HG03378 (cell line): Measurements from ENCODE around the gene LY86.
"Not testable (repeated sequence)": the region's sequence is repeated elsewhere in the genome, so short reads cannot be mapped to it uniquely, and the experiment has no call there.

Experiments
- ATAC-seq: cut with Tn5 transposase; IDR thresholded peaks from one replicate; pipeline ENCODE4 v1.9.1; 2021; ENCODE audit warnings: mild to moderate bottlenecking, moderate library complexity; ENCODE audit not compliant: unreplicated experiment

The LY86 gene

DNA sequence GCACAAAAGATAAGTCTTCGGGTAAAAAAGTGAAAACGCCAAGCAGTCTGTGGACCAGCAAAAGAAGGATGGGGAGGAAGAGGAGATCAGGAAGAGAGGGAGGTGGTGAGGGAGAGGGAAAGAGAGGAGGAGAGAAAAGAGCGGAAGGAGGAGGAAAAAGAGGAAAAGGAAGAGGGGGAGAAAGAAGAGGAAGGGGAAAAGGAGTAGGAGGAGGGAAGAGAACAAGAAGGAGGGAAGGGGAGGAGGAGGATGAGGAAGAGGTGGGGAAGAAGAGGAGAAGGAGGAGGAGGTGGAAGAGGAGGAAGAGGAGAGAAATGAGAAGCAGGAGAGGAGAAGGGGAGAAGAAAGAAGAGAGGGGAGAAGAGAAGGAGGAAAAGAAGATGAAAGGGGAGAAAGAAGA is 6.5 kb downstream of the LY86 start:
- ATAC-seq, result no peak

DNA sequence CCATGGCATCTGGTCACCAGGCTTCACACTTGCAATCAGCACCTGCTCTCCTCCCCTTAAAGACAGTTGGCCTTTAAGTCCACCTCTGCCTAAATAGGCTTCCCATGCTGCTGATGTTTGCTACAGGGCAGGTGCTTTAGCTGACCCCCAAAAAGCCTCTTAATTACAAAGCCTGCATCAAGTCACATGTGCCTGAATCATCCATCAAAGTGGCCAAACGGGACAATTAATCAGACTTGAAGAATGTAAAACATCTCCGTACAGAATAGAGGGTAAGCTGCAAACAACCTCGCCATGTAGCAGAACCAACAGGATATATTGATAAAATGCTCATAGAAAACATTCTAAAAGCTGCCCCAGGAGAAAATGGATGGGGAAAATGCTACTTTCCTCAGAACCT is 7.4 kb downstream of the LY86 start:
- ATAC-seq, result no peak

DNA sequence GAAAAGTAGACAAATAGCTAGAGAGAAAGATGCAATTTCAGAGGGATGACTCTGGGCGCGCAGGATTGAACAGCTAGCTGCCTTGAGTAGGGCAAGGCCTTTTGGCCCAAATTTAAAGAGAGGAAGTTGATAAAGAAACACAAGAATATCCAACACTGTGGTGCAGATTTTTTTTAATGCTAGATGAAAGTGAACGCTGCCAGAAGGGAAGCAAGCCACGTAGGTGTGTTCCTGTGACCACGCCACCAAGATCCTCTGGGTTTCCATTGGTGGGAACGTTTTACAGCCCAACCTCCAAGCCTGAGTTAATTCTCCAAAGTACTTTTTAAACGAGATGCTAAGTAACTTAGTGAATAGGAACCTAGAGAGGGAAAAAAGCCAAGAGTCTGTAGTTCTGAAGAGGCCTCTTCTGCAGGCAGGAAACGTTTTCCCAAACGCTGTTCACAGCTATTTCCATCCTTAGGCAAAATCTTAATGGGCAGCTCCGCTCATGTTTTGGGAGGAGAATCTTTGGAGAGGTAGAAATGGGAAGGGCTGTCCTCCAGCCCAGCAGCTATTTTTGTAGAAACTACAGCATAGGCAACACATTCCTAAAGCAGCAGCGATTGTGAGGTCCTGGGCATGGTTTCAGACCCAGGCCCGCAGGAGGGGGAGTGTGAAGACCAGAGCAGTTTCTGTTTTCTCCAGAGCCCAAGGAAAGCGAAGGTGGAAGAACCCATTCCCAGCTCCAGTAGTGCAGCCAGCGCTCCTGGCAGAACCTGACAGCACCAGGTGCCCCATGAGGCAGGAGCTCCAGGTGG is 8.2 kb downstream of the LY86 start:
- ATAC-seq, result no peak

DNA sequence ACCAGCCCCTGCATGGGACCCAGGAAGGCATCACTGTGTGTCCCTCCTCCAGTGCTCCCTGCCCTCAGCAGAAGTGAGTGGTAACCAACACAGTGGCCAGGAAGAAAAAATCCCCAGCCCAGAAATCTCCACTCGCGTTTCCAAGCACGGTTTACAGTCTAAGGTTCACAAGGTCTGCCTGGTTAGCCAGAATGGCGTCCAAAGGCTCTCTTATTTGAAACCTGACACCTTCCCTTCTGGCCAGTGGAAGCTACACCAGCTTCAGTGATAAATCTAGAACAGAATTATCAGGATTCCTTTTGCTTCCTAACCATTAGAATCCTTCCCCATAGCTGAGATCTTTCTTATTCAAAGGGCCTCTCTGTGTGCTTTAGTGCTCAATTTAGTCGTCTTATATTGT is 9.2 kb downstream of the LY86 start:
- no peak for ATAC-seq

DNA sequence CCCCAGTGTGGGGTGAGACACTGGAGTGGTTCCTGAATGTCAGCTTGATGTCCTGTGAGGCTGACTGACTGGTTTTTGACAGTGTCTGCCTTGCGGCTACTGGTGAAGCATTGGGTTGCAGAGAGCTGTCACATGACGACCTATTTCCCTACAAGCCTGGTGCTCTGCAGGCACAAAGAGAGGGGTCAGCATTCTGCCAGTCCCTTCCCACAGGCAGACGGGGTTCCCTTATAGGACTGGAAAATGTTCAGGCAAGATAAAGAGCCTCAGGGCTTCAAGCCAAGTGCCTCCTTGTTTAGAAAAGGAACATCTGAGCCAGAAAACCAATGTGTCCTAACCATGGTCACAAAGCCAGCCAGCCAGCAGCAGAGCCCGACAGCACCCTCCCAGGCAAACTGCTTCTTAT is 11.0 kb downstream of the LY86 start:
- ATAC-seq, result no peak

DNA sequence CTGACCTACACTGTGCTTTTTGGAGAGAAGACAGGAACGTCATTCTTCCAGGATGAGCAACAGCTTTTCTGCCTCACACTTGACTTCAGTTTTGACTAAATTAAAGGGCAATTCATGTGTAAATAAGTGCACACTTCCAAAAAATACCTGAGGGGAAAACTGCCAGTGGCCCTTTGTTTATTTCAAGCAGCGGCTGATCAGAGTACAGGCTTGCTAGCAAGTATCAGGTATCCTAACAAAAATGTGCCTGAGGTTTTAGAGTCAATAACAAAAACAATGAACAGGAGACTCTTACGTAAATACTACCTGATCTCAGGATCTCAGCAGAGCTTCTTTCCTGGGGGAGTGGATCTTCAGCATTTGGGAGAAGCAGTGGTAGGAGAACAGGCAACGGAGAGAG is 12.4 kb downstream of the LY86 start:
- ATAC-seq, result no peak

DNA sequence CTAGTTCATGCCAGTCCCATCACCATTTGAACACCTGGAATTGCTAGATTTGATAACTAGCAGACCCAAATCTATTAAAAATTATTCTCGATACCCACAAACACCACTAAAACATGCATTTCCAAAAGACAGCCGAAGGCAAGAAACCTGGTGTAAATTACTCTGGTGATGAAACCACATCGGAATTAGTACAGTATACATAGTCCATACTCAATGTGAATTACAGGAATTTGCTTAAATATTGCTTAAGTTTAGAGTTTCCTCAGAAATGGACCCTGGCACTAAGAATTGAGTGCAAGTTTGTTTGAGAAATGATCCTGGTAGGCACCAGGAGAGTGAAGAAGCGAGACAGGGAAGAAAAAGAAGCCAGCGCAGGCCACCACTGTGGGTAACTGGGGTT is 13.7 kb downstream of the LY86 start:
- ATAC-seq, result no peak

DNA sequence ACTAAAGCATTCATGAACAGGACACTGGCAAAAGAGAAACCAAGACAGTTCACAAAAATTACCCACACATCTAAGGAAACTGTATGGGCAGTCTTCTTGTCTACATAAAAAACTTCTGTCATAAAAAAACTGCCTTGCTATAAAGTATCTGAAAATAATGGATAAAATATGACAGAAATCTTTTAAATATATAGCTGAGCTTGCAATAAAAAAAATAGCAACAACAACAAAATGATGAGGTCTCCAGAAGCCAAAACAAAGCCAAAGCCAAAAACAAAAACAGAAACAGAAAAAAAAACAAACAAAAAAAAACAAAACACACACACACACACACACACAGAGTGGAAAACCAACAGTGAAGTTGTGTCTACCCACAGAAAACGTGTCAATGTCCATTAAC is 14.8 kb downstream of the LY86 start:
- ATAC-seq, result no peak

DNA sequence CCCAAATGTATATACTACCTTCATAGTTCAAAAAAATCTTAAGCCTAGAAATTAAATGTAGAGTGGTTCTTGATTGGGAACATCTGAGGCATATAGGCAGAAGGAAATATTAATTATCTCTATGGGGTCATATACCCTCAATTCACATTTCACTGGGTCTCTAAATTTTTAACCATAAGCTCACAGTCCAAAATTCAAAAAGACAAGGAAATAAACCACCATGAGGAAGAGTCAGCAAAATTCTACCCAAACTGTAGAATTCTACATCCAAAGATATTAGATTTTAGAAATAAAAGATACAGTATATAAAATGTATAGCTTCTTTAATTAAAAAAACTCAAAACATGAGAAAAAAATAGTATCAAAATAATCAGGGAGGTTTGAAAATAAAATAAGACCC is 15.5 kb downstream of the LY86 start:
- ATAC-seq, result no peak

DNA sequence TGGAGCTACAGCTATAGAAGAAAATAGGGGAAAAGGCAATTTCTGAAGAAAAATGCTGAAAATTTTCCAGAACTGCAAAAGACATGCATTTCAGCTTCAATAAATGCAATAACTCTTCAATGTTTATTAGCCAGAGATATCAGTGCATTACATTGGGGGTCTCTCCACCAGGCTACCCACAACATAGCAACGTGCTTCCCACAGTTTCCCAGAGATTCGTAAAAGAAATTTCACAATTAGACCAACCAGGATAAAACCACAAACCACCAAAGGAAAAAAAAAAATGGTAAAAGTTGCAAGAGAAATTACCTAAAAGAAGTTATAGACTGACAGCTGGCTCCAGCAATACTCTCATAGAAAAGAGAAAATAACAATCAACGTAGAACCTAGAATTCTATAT is 16.0 kb downstream of the LY86 start:
- ATAC-seq, result no peak

DNA sequence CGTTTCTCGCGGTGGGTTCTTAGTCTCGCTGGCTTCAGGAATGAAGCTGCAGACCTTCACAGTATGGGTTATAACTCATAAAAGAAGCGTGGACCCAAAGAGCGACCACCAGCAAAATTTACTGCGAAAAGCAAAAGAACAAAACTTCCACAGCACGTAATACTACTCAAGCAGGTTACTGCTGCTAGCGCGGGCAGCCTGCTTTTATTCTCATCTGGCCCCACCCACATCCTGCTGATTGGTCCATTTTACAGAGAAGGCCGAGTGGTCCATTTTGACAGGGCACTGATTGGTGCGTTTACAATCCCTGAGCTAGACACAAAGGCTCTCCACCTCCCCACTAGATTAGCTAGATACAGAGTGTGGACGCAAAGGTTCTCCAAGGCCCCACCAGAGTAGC is 17.4 kb downstream of the LY86 start:
- ATAC-seq, result no peak

DNA sequence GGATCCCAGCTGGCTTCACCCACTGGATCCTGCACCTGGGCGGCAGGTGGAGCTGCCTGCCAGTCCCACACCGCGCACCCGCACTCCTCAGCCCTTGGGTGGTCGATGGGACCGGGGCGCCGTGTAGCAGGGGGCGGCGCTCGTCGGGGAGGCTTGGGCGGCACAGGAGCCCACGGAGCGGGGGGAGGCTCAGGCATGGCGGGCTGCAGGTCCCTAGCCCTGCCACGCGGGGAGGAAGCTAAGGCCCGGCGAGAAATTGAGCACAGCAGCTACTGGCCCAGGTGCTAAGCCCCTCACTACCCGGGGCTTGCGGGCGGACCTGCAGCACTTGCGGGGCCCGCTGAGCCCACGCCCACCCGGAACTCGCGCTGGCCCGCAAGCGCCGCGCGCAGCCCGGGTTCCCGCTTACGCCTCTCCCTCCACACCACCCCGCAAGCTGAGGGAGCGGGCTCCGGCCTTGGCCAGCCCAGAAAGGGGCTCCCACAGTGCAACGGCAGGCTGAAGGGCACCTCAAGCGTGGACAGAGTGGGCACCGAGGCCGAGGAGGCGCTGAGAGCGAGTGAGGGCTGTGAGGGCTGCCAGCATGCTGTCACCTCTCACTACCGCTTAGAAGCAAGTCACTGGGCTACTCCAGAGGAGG is 18.0 kb downstream of the LY86 start:
- ATAC-seq, result not testable (repeated sequence)

DNA sequence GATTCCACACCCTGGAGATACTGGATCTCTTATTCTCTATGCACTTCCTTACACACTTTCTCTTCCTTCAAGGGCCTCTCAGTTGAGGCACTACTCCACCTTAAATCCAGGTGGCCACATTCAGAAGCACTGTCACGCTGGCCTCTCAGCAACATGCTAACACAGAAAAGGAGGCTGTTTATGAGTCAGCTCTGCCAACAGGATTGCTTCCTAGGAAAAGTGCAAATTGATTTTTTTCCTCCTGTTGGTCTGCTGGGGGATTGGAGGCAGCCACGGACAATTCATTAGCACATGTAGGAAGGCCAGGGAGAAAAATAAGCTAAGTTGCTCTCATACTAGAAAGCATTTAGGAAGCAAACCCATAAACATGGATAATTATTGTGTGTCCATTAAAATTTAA is 20.9 kb downstream of the LY86 start:
- ATAC-seq, result no peak

DNA sequence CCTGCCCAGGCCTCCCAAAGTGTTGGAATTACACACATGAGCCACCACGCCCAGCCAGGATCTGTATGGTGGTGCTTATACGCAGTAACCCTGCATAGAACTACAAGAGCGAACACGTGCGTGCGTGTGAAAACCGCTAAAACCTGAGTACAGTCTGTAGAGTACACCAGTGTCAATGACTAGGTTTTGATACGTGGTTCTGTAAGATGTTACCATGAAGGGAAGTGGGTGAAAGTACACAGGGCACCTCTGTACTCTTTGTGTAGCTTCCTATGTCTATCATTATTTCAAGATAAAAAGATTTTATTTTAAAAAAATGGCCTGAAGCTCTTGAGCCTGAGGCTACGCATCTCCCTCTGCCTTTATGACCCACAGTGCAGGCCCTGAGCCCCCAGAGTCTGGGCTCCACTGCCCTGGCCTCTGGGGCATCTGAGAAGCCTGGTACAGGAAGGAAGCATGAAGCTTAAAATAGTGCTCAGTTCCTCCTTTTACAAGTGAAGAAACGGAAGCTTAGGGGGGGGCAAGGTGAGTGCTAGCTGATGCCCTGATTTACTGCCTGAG is 21.6 kb downstream of the LY86 start:
- ATAC-seq, result peak; percentile 93

DNA sequence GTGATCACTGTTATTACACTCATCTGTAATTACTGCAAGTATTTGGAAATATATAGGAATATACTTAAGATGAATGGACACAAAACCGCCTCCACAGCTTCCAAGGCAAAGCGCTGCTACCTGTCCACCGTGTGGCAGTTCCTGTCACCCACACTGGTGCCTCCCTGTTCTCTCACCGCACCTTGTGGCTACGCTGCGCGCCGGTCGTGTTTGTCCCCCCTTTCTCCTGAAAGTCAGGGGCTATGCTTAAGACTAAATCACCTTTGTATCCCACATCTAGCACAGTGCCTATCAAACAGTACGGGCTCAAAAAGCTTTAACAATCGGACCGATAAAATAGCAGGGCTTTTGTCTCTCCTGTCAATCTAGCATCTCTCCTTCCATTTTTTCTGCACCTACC is 23.0 kb downstream of the LY86 start:
- no peak for ATAC-seq

DNA sequence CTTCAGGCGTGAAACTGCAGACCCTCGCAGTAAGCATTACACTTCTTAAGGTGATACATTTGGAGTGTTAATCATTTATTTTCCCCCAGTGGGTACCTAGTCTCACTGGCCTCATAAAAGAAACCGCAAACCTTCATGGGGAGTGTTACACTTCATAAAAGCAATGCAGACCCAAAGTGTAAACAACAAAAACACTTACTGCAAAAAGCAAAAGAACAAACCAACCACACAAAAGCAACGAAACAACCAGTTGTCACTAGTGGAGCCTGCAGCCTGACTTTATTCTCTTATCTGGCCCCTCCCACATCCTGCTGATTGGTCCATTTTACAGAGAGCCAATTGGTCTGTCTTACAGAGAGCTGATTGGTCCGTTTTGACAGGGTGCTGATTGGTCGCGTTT is 23.8 kb downstream of the LY86 start:
- ATAC-seq, result no peak

DNA sequence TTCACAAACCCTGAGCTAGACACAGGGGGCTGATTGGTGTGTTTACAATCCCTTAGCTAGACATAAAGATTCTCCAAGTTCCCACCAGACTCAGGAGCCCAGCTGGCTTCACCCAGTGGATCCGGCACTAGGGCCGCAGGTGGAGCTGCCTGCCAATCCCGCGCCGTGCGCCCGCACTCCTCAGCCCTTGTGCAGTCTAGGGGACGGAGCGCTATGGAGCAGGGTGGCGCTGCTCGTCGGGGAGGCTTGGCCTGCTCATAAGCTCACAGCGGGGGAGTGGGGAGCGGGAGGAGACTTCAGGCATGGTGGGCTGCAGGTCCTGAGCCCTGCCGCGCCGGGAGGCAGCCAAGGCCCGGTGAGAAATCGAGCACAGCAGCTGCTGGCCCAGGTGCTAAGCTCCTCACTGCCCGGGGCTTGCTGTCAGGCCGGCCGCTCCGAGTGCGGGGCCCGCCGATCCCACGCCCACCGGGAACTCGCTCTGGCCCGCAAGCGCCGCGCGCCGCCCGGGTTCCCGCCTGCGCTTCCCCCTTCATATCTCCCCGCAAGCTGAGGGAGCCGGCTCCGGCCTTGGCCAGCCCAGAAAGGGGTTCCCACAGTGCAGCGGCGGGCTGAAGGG is 24.7 kb downstream of the LY86 start:
- ATAC-seq, result not testable (repeated sequence)

DNA sequence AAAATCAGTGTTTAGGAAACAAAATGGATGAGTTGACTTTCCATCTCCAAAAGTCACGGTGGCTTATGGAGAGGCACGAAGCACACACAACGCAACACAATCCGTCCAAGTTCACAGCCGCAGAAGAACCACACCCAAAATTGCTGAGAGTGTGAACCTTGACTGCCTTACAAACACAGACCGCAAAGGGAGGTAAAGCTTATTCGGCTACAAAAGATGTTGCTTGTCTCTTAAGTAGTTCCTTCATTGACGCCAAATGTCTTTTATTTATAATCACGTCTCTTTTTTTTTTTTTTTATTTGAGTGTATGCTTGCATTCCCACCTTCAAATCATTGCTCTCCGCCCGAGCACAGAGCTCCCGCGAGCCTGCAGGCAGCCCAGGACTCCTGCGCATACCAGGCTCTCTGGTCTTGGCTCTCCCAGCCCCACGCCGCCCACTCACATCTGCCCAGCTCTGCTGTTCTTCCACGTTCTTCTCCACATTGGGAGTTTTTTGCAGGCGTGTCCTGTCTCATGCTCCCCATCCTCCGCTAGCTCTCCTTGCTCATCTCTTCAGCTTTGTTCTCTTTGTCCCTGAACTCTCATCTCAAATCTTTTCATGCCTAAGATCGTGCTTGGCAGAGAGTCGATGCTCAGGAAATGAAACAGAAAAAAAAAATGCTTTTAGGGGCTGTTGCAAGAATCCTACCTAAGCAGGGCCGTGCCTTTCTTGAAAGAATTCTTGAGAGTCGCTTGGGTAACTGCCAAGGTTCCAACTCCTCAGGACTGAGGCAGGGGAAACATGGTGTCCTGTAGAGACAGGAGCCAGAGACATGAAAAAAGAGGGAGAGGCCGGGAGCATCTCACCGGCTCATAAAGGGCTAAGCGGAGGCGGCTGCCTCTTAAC is 25.8 kb downstream of the LY86 start:
- ATAC-seq, result no peak

DNA sequence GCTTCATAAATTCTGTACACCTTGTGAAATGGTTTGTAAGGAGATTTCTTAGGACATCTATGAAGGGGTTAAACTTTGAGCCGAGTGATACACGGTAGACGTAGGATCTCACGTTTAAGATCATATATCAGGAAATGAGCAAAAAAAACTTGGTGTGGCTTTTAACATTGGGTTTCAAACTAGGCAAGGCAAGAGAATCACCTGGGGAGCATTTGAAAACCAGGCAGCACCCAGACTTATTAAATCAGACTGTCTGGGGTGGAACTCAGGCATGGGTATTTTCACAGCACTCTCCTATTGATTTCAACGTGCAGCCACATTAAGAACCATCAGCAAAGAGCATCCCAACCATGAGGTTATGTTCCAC is 26.4 kb downstream of the LY86 start:
- ATAC-seq, result no peak

DNA sequence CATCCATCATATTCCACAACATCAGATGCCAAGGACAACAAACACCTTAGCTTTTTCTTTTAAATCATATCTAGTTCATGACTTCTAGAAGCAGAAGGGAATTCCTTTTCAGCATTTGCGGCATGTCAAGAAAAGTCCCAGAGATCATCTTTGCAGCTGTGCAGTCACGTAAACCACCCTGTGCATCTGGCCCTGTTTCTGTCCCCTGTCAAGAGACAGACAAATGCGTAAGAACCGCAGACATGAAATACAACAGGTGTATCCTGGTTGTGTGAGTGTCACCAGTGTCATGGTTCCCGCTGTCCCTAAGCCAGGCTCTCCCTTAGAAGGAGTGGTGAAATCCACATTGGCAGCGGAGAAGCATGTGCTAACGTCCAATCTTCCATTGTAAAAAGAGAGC is 28.1 kb downstream of the LY86 start:
- no peak for ATAC-seq
